RWPE2 (cell line): Measurements from ENCODE around the gene DHRS3.

Source experiments
- ATAC-seq: fragments of 200-7000 bp; cut with Tn5 transposase; 3 replicates; pipeline ENCODE4 v1.9.1; 2021; ENCODE audit warnings: low read depth
- DNase-seq: peaks from one replicate; pipeline ENCODE4 v3.0.0-alpha.2; 2020; ENCODE audit warnings: low spot score
- H3K27ac ChIP-seq: fragments of 450-650 bp; 2 replicates; pipeline ENCODE4 v1.5.1; 2017; ENCODE audit warnings: mild to moderate bottlenecking; ENCODE audit not compliant: poor library complexity, severe bottlenecking
- H3K27me3 ChIP-seq: fragments of 250-450 bp; sonication (Bioruptor Pico); 2 replicates; pipeline ENCODE4 v1.5.1; 2021; ENCODE audit warnings: mild to moderate bottlenecking, moderate library complexity; ENCODE audit not compliant: insufficient read depth, poor library complexity, severe bottlenecking
- H3K36me3 ChIP-seq: fragments of 250-450 bp; sonication (Bioruptor Pico); 2 replicates; pipeline ENCODE4 v1.5.1; 2020; ENCODE audit warnings: low read depth, mild to moderate bottlenecking, moderate library complexity
- H3K4me1 ChIP-seq: fragments of 250-450 bp; sonication (Bioruptor Pico); 2 replicates; pipeline ENCODE4 v1.5.1; 2021; ENCODE audit warnings: mild to moderate bottlenecking, moderate library complexity; ENCODE audit not compliant: insufficient read depth, poor library complexity, severe bottlenecking
- H3K4me3 ChIP-seq: fragments of 250-450 bp; sonication (Bioruptor Pico); 2 replicates; pipeline ENCODE4 v1.5.1; 2021; ENCODE audit warnings: mild to moderate bottlenecking, moderate library complexity; ENCODE audit not compliant: severe bottlenecking
- H3K9me3 ChIP-seq: fragments of 250-450 bp; sonication (Bioruptor Pico); 2 replicates; pipeline ENCODE4 v1.5.1; 2021; ENCODE audit warnings: mild to moderate bottlenecking, moderate library complexity; ENCODE audit not compliant: severe bottlenecking
- TF ChIP-seq, protein P1 (sequence below): fragments of 450-650 bp; IDR thresholded peaks from one replicate; pipeline ENCODE4 v1.5.1; 2017; ENCODE audit warnings: mild to moderate bottlenecking, moderate library complexity; ENCODE audit not compliant: poor library complexity, severe bottlenecking

The DHRS3 gene

GRCh38 chr1:12542138-12542465 is 75.9 kb downstream of the DHRS3 start:
- H3K36me3 ChIP-seq = no peaks in the 10 kb centered on the region
- H3K4me1 ChIP-seq = no peaks in the 10 kb centered on the region
- TF ChIP-seq, protein P1, sequence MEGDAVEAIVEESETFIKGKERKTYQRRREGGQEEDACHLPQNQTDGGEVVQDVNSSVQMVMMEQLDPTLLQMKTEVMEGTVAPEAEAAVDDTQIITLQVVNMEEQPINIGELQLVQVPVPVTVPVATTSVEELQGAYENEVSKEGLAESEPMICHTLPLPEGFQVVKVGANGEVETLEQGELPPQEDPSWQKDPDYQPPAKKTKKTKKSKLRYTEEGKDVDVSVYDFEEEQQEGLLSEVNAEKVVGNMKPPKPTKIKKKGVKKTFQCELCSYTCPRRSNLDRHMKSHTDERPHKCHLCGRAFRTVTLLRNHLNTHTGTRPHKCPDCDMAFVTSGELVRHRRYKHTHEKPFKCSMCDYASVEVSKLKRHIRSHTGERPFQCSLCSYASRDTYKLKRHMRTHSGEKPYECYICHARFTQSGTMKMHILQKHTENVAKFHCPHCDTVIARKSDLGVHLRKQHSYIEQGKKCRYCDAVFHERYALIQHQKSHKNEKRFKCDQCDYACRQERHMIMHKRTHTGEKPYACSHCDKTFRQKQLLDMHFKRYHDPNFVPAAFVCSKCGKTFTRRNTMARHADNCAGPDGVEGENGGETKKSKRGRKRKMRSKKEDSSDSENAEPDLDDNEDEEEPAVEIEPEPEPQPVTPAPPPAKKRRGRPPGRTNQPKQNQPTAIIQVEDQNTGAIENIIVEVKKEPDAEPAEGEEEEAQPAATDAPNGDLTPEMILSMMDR = no peak
- ATAC-seq (no peak), DNase-seq (peak; percentile 9)
- no peak overlapping the region for H3K27ac ChIP-seq
- H3K4me3 ChIP-seq = no peak overlapping the region
- no peaks in the 10 kb centered on the region for H3K27me3 ChIP-seq
- H3K9me3 ChIP-seq = no peaks in the 10 kb centered on the region

GRCh38 chr1:12541274-12542137 is 76.5 kb downstream of the DHRS3 start:
- Histone ChIP-seq H3K9me3 (no peaks in the 10 kb centered on the region), H3K27ac (no peak overlapping the region), H3K4me1 (no peaks in the 10 kb centered on the region), H3K4me3 (no peak overlapping the region), H3K27me3 (no peaks in the 10 kb centered on the region), H3K36me3 (no peaks in the 10 kb centered on the region)
- TF ChIP-seq, protein P1 = no peak
- peak; percentile 21; the same call in 1 of the 3 replicates for ATAC-seq
- peak; percentile 8 for DNase-seq

GRCh38 chr1:12540580-12541273 is 77.3 kb downstream of the DHRS3 start:
- H3K4me1 ChIP-seq = no peaks in the 10 kb centered on the region
- no peak overlapping the region for H3K27ac ChIP-seq
- H3K36me3 ChIP-seq = no peaks in the 10 kb centered on the region
- no peaks in the 10 kb centered on the region for H3K9me3 ChIP-seq
- no peaks in the 10 kb centered on the region for H3K27me3 ChIP-seq
- TF ChIP-seq, protein P1 = no peak
- ATAC-seq (no peak), DNase-seq (peak; percentile 11)
- H3K4me3 ChIP-seq = no peak overlapping the region

- Histone ChIP-seq H3K4me3 (no peak overlapping the region), H3K4me1 (no peaks in the 10 kb centered on the region), H3K9me3 (no peaks in the 10 kb centered on the region), H3K27me3 (no peaks in the 10 kb centered on the region), H3K36me3 (no peaks in the 10 kb centered on the region), H3K27ac (no peak overlapping the region)
- ATAC-seq = peak; percentile 74
- no peak for DNase-seq
- TF ChIP-seq, protein P1 = no peak
These were observed 78.1 kb downstream of the DHRS3 start for GRCh38 chr1:12539705-12540579.
